KBM-7 (cell line): ENCODE results near the gene NME5.
"Not testable (repeated sequence)": the region's sequence is repeated elsewhere in the genome, so short reads cannot be mapped to it uniquely, and the experiment has no call there.

Source experiments
- DNase-seq: peaks from one replicate; pipeline ENCODE4 v3.0.0-alpha.2; 2015
- in situ Hi-C: fragments of 300-500 bp; cut with MboI; formaldehyde crosslinking; loops from 2 replicates; pipeline ENCODE4 v1.14.3; 2020; ENCODE audit warnings: low sequenced_read_pairs, low pct_unique_long_range_greater_than_20kb, mixed read lengths

Gene NME5

DNA sequence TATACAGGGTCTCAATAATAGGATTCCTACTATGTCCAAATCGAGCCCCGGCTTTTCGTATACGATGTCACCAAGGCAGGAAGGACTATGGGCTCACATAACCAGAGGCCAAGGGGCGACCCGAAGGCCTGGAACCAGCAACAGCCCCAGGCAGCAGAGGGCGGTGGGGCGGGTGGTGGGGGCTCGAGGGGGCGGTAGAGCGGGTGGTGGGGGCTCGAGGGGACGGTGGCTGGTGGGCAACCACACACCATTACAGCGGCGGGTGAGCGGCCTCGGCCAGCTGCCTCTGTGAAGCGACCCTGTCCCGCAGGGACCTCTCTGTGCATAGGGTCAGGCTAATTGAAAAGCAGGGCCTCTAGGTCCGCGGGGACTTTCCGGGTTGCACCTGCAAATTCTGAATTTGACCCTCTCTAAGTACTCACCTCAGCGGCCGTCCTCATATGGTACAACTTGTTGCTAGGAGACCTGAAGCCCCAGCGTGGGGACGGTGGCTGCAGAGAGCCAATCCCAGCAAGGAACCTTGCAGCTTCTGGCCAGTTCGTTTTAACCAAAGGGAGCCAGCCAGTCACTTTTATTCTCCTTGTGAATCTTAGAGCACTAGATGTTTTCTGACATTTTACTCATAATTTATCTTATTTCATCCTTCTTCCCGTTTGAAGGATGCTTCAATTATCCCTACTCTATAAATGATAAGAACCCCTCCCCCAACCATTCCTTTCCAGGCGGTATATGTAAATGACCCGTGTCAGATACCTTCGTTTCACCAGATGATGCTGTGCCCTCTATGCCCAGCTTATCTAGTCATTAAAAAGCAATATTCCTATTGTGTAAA is at the start of gene NME5:
NME5 (minus strand) TSS at position 480 of the 832 bp plus-strand sequence. CDS start 648 bp downstream, outside the sequence.
- in situ Hi-C loops = no loop called here
- DNase-seq = no peak

DNA sequence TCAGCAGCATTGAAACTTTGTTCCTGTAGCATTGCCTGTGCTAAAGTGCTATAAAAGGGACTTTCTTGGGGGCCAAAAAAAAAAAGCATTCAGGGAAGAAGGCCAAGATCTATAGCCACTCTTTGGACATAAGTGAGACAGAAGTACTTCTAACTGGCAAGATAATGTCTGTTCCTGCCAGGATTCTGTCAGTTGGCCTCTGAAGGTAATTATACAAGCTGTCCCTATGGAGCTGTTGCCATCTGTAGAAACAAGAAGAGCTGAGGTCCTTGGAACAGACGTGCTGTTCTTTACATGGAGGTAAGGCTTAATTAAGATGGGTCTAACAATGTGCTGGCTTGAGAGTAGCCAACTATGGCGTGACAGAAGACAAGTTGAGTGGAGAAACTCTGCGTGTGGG is 49.4 kb upstream of the NME5 start:
- in situ Hi-C loops = loop anchor here (10.0 kb wide), 1 partner anchor 96 kb away; no protein-coding TSS in a partner anchor
- no peak for DNase-seq

GRCh38 chr5:138186002-138186447 is 46.8 kb upstream of the NME5 start:
- in situ Hi-C loops = loop anchor here (10.0 kb wide), 1 partner anchor 99 kb away; no protein-coding TSS in a partner anchor
- peak; percentile 77 for DNase-seq

- in situ Hi-C loops = loop anchor here (10.0 kb wide), 1 partner anchor 102 kb away; no protein-coding TSS in a partner anchor
- no peak for DNase-seq
These were observed 43.6 kb upstream of the NME5 start for GRCh38 chr5:138182808-138183207.

DNA sequence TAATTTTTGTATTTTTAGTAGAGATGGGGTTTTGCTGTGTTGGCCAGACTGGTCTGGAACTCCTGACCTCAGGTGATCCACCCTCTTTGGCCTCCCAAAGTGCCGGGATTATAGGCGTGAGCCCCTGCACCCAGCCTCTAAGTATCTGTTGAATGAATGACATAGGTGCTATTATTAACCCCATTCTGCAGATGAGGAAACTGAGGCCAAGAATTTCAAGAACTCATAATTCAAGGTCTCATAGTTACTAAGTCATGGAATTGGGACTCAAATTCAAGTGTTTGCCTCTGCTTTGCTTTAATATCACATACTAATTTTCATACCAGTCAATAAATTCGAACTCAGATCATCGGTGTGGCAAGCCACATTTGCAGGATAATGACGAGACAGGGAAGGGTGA is 41.6 kb upstream of the NME5 start:
- in situ Hi-C loops = loop anchor here (10.0 kb wide), 1 partner anchor 104 kb away; no protein-coding TSS in a partner anchor

GRCh38 chr5:138180183-138180782 is 41.1 kb upstream of the NME5 start:
- peak; percentile 86 for DNase-seq
- in situ Hi-C loops = loop anchor here (10.0 kb wide), 1 partner anchor 105 kb away; no protein-coding TSS in a partner anchor

More for the DNA sequence above, 41.6 kb upstream of the NME5 start:
- DNase-seq = no peak

DNA sequence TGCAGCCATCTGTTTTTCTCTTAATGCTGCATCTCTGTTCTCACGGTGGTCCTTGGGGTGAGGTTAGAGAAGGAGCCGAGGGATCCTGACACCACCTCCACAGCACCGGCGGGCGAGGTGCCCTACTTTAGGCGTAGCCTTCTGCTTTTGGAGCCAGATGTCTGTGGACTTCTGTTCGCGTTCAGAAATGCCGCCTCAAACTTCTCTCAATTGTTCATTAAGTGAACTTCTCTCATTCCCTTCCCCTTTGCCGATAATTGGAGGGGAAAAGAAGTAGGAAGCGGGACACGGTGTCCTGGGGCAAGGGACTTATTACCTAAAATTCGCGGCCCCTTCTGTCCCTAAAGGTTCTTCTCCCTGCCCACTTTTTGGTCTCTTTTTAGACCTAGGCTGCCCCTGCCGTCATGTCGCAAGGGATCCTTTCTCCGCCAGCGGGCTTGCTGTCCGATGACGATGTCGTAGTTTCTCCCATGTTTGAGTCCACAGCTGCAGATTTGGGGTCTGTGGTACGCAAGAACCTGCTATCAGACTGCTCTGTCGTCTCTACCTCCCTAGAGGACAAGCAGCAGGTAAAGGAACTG is 40.1 kb upstream of the NME5 start:
- no peak for DNase-seq
- in situ Hi-C loops = no loop called here

DNA sequence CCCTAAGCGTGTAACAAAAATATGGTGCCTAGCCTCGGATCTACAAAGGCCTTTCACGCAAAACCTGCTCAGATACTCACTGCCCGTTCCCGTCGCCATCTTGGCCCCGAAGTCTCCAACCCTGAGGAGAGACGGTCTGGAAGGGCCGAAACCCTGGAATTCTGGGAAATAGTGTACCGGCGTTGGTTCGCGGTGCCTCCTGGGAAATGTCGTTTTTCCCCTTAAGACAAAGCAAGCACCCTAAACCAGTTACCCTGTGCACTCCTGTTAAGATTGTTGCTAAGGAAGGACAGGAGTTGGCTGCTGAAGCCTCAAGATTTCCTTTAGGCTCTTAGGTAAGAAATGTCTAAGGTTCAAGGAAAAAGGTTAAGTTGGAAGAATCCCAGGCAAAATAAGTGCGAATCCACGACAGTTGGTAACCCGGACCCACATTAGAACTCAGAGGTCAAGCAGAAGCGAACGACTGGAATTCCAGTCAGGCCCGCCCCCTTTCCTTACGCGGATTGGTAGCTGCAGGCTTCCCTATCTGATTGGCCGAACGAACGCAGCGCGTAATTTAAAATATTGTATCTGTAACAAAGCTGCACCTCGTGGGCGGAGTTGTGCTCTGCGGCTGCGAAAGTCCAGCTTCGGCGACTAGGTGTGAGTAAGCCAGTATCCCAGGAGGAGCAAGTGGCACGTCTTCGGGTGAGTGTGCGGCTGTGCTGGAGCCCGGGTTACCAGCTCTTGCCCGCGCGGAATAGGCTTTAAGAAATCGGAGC is 39.5 kb upstream of the NME5 start, which contains the start of the genes BRD8 and KIF20A:
BRD8 (minus strand) TSS at position 115 of the 761 bp plus-strand sequence; CDS start at position 99, 16 bp downstream.
KIF20A (plus strand) TSS at position 597 of the 761 bp plus-strand sequence. CDS start 569 bp downstream, outside the sequence.
- in situ Hi-C loops = no loop called here

GRCh38 chr5:138177941-138178515 is 38.8 kb upstream of the NME5 start:
- peak; percentile 43 for DNase-seq
- in situ Hi-C loops = no loop called here

More for the DNA sequence above, 39.5 kb upstream of the NME5 start, which contains the start of the genes BRD8 and KIF20A:
- DNase-seq = peak; percentile 98

DNA sequence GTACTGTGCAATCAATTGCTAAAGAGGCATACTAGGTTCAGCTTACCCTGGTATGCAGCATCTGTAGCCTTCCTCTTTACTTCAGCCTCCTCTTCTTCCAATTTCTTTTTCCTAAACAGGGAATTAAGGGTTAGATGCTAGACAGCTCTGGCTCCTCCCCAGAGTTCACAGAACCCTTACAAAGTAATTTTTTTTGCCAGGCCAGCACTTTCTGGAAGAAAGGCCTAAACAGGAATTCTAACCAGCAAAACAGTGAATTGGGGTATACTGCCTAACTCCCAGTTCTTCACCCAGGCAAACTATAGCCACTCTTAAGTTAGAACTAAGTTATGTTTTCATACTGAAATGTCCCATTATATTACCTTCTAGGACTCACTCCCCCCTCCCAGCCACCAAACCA is 31.1 kb upstream of the NME5 start:
- in situ Hi-C loops = no loop called here
- no peak for DNase-seq

GRCh38 chr5:138169124-138169523 is 29.9 kb upstream of the NME5 start:
- no peak for DNase-seq
- in situ Hi-C loops = no loop called here

DNA sequence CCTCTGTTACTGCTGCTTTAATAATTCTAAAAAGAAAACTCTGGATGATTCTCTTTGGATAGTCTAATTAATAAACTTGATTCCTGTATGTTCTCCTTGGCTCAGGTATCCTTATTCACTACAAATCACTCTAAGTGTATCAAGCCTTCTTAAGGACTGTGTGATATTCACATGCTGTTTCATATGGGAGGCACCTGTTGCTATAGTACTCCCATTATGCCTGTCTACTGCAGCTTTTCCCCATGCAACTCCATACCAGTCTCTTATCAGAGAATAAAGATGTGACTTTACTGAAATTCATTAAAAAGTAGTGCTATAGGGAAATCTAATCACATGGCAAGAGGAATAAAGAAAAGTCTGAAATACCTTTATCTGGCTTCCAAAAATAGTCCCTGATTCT is 24.5 kb upstream of the NME5 start:
- no peak for DNase-seq
- in situ Hi-C loops = no loop called here

- DNase-seq = no peak
- in situ Hi-C loops = no loop called here
These were observed 21.5 kb upstream of the NME5 start for GRCh38 chr5:138160706-138161105.

DNA sequence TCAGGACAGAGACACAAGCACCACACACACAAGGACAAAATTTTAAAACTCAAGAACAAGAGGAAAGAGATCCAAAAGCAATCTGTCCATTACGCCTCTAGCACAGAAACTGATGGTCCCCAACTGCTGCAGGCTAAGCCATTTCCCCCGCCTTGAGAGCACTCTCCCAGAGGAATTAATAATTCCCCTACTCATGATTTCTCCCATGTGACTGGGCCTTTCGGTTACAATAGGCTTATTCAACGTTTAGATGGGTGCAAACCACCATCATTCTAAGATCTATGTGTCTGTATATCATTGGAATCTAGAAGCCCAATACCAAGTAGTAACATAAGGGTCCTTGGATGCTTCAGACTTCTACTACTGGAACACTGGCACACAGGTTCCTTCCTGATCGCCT is 20.4 kb upstream of the NME5 start:
- in situ Hi-C loops = no loop called here
- no peak for DNase-seq

GRCh38 chr5:138157626-138158025 is 18.4 kb upstream of the NME5 start:
- no peak for DNase-seq
- in situ Hi-C loops = no loop called here

DNA sequence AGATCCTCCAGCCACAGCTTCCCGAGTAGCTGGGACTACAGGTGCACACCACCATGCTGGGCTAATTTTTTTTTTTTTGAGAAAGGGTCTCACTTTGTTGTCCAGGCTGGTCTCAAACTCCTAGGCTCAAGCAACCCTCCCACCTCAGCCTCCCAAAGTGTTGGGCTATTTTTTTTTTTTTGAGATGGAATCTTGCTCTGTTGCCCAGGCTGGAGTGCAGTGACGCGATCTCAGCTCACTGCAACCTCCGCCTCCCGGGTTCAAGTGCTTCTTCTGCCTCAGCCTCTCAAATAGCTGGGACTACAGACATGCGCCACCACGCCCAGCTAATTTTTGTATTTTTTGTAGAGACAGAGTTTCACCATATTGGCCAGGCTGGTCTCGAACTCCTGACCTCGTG is 16.7 kb upstream of the NME5 start:
- in situ Hi-C loops, DNase-seq: not testable (repeated sequence)

GRCh38 chr5:138149530-138149929 is 10.3 kb upstream of the NME5 start:
- in situ Hi-C loops = no loop called here
- no peak for DNase-seq

DNA sequence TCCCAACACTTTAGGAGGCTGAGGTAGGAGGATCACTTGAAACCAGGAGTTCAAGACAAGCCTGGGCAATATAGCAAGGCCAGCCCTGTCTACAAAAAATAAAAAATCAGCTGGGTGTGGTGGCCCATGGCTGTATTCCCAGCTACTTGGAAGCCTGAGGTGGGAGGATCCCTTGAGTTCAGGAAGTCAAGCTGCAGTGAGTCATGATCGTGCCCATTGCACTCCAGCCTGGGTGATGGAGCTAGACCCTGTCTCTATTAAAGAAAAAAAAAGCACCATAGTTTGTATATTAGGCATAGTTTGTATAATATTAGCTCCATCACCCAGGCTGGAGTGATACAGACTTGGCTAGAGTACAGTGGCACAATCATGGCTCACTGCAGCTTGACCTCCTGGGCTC is 9.6 kb upstream of the NME5 start:
- peak; percentile 21 for DNase-seq

More for the DNA sequence above, 9.6 kb upstream of the NME5 start:
- in situ Hi-C loops = no loop called here
